Right lung (tissue), 5 donors: ENCODE data around the gene GPAM. TPM values are rescaled to one million over a fixed set of nuclear protein-coding genes. Genes with fewer than 3 reads are reported as not detected.
"Not testable (repeated sequence)": the region's sequence is repeated elsewhere in the genome, so short reads cannot be mapped to it uniquely, and the experiment has no call there.

Experiments used
- DNase-seq, 2 donors: peaks; one replicate each; pipeline ENCODE4 v3.0.0-alpha.2; 2013
- polyA plus RNA-seq, 5 donors: library from polyadenylated mRNA; unstranded; fragments of 120-200 nt; gene quantifications; one replicate each; pipeline versions ENCODE4 v1.2.1 to v1.2.3, GENCODE V29; 2013; ENCODE audit warnings: inconsistent platforms in 1 of 5, low replicate concordance in 1 of 5; ENCODE audit not compliant: insufficient read length in 5 of 5, insufficient read depth in 1 of 5

The GPAM gene
- polyA plus RNA-seq, 5 donors, result 12.2 to 19.2 (median 16.9) TPM

- DNase-seq, result no peak
These were observed 33.9 kb upstream of the GPAM start for GRCh38 chr10:112217386-112218035.

GRCh38 chr10:112216966-112217365 is 33.4 kb upstream of the GPAM start:
- DNase-seq, result no peak

GRCh38 chr10:112216151-112216550 is 32.6 kb upstream of the GPAM start:
- DNase-seq, result no peak

GRCh38 chr10:112215342-112215774 is 31.8 kb upstream of the GPAM start:
- DNase-seq, result no peak

GRCh38 chr10:112214298-112214926 is 30.8 kb upstream of the GPAM start:
- DNase-seq, result no peak

GRCh38 chr10:112213836-112214235 is 30.3 kb upstream of the GPAM start:
- no peak for DNase-seq

GRCh38 chr10:112213098-112213823 is 29.7 kb upstream of the GPAM start:
- no peak for DNase-seq

GRCh38 chr10:112210666-112211065 is 27.1 kb upstream of the GPAM start:
- DNase-seq, result no peak

GRCh38 chr10:112209684-112210131 is 26.1 kb upstream of the GPAM start:
- DNase-seq, result no peak

GRCh38 chr10:112208997-112209396 is 25.4 kb upstream of the GPAM start:
- no peak for DNase-seq

GRCh38 chr10:112208292-112208691 is 24.7 kb upstream of the GPAM start:
- no peak for DNase-seq

- DNase-seq, result no peak
These were observed 19.9 kb upstream of the GPAM start for GRCh38 chr10:112203328-112204076.

GRCh38 chr10:112202561-112203241 is 19.1 kb upstream of the GPAM start:
- no peak for DNase-seq

- no peak for DNase-seq
These were observed 18.5 kb upstream of the GPAM start for GRCh38 chr10:112202076-112202475.

GRCh38 chr10:112201334-112201733 is 17.8 kb upstream of the GPAM start:
- no peak for DNase-seq

- DNase-seq, result not testable (repeated sequence)
These were observed 16.7 kb upstream of the GPAM start for GRCh38 chr10:112200259-112200658.

GRCh38 chr10:112197662-112198061 is 14.1 kb upstream of the GPAM start:
- not testable (repeated sequence) for DNase-seq

GRCh38 chr10:112195224-112195623 is 11.7 kb upstream of the GPAM start:
- no peak for DNase-seq

GRCh38 chr10:112191791-112192190 is 8.2 kb upstream of the GPAM start:
- no peak for DNase-seq

GRCh38 chr10:112191041-112191590 is 7.6 kb upstream of the GPAM start:
- no peak for DNase-seq

- DNase-seq, result no peak
These were observed 5.9 kb upstream of the GPAM start for GRCh38 chr10:112189465-112189864.
